Brain microvascular endothelial cell (primary cell): Measurements from ENCODE around the gene SURF6.

Source experiments
- DNase-seq: peaks from one replicate; pipeline ENCODE4 v3.0.0-alpha.2; 2020
- H3K27ac ChIP-seq: fragments of 250-450 bp; sonication (Bioruptor Pico); 2 replicates; pipeline ENCODE4 v1.5.1; 2020; ENCODE audit warnings: mild to moderate bottlenecking, moderate library complexity
- H3K27me3 ChIP-seq: fragments of 250-450 bp; sonication (Bioruptor Pico); replicated peaks from 2 replicates; pipeline ENCODE4 v1.5.1; 2020; ENCODE audit warnings: mild to moderate bottlenecking
- H3K36me3 ChIP-seq: fragments of 250-450 bp; sonication (Bioruptor Pico); replicated peaks from 2 replicates; pipeline ENCODE4 v1.5.1; 2020; ENCODE audit warnings: mild to moderate bottlenecking
- H3K4me3 ChIP-seq: 2 replicates; pipeline ENCODE4 v1.5.1; 2011; ENCODE audit warnings: low read depth, mild to moderate bottlenecking, control low read depth, low read length, moderate library complexity
- CTCF ChIP-seq: IDR thresholded peaks from 2 replicates; pipeline ENCODE4 v1.5.1; 2011; ENCODE audit warnings: low read depth, mild to moderate bottlenecking, moderate library complexity, low read length, control low read depth, inconsistent platforms; ENCODE audit errors: missing control alignments
- in situ Hi-C: cut with HindIII; loops from 2 replicates; pipeline ENCODE4 v1.10.0; 2017; ENCODE audit warnings: low sequenced_read_pairs, low pct_ligation_motif_present

SURF6 gene

GRCh38 chr9:133351908-133352634, 16.1 kb upstream of the SURF6 start:
- Histone ChIP-seq H3K36me3 (peaks cover 54% of the 10 kb centered on the region), H3K27ac (no peak overlapping the region)

GRCh38 chr9:133351526-133351907, 15.5 kb upstream of the SURF6 start:
- DNase-seq, result no peak
- Histone ChIP-seq H3K36me3 (peaks cover 54% of the 10 kb centered on the region), H3K27ac (no peak overlapping the region)

More at GRCh38 chr9:133351908-133352634, 16.1 kb upstream of the SURF6 start:
- TF ChIP-seq CTCF, result peak; percentile 84
- in situ Hi-C loops, result no loop called here
- Histone ChIP-seq H3K27me3 (no peaks in the 10 kb centered on the region), H3K4me3 (no peak overlapping the region)
- peak; percentile 55 for DNase-seq

GRCh38 chr9:133349965-133350616, 14.1 kb upstream of the SURF6 start:
- in situ Hi-C loops, result no loop called here
- H3K36me3 ChIP-seq, result peaks cover 59% of the 10 kb centered on the region
- no peaks in the 10 kb centered on the region for H3K27me3 ChIP-seq
- no peak for TF ChIP-seq CTCF
- no peak for DNase-seq
- H3K4me3 ChIP-seq, result peak overlapping the region; percentile 100
- no peak overlapping the region for H3K27ac ChIP-seq

More at GRCh38 chr9:133351526-133351907, 15.5 kb upstream of the SURF6 start:
- in situ Hi-C loops, result no loop called here
- no peak overlapping the region for H3K4me3 ChIP-seq
- no peaks in the 10 kb centered on the region for H3K27me3 ChIP-seq
- no peak for TF ChIP-seq CTCF

- DNase-seq, result no peak
- Histone ChIP-seq H3K36me3 (peaks cover 68% of the 10 kb centered on the region), H3K27ac (peak overlapping the region; percentile 99), H3K27me3 (no peaks in the 10 kb centered on the region), H3K4me3 (peak overlapping the region; percentile 100)
- no peak for TF ChIP-seq CTCF
- in situ Hi-C loops, result no loop called here
Measured at GRCh38 chr9:133348718-133349573, 13.0 kb upstream of the SURF6 start.

- Histone ChIP-seq H3K27ac (peak within 1 kb of the TSS; percentile 99), H3K27me3 (no peaks in the 10 kb centered on the region), H3K36me3 (peaks cover 68% of the 10 kb centered on the region), H3K4me3 (peak within 1 kb of the TSS; percentile 100)
- no peak for TF ChIP-seq CTCF
- in situ Hi-C loops, result no loop called here
- DNase-seq, result peak; percentile 98
Measured at GRCh38 chr9:133347985-133348717, 12.2 kb upstream of the SURF6 start, which contains the start of the genes MED22 and RPL7A. MED22 (minus strand) TSS chr9:133348131; CDS start chr9:133346662, 1,469 bp downstream. RPL7A (plus strand) TSS chr9:133348218; CDS start chr9:133348244, 26 bp downstream.
